Measurements from ENCODE around the gene GRM1. TPM values are rescaled to one million over a fixed set of nuclear protein-coding genes. Genes with fewer than 3 reads are reported as not detected.

The GRM1 gene
- total and polyA plus RNA-seq, 9 of the 15 experiments (the other 6 are each of a cell fraction or from before 2014, with no cell fraction given) = not detected

DNA sequence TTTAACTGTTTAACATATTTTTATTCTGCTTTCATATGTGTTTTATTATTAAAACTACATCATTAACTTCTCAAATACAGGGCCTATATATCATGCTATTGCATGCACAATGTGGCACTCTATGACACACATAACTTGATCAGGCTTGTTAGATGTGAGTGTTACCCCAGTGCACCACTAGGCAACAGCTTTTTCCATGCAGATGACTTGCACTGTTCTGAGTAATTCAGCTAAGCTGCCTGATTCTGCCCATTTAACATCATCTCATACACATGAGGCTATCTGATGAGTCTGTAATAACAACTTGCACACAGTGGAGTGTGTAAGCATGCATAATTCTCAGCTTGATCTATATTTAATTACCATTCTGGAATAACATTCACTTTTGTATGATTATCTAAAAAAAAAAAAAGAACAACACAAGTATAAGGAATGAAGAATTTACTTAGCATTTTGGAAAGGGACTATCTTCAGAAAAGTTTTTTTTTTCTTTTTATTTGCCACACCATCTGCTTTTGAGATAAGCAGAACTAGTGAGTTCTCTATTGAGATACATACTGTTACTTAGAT, 83.1 kb downstream of the GRM1 start:
- FAIRE-seq = no peak
- H3K9ac ChIP-seq (ENCODE audit: insufficient read depth in 1 of 2, low read depth in 2 of 2, low read length in 2 of 2) = no peak overlapping the region
- POLR2A ChIA-PET = no interaction called here
- in situ Hi-C loops (cut with MboI) = no loop called here
- H3K36me3 ChIP-seq (ENCODE audit: control insufficient read depth, insufficient read depth, low read length) = no peaks in the 10 kb centered on the region
- H3K9me1 ChIP-seq (ENCODE audit: control insufficient read depth, insufficient read depth, low read length) = no peaks in the 10 kb centered on the region
- no peaks in the 10 kb centered on the region for H3K79me2 ChIP-seq (ENCODE audit: control insufficient read depth, insufficient read depth, low read length)
- H3K9me3 ChIP-seq (replicated peaks; ENCODE audit: control insufficient read depth, insufficient read depth, low read depth, low read length) = no peaks in the 10 kb centered on the region
- H3K27me3 ChIP-seq (ENCODE audit: control insufficient read depth in 2 of 2, insufficient read depth in 2 of 2, low read length in 2 of 2) = no peaks in the 10 kb centered on the region
- H3K4me2 ChIP-seq (ENCODE audit: insufficient read depth, low read length) = no peak overlapping the region
- no peak overlapping the region for H3K27ac ChIP-seq (ENCODE audit: extremely low read depth, low read depth, low read length)
- H2AFZ ChIP-seq (ENCODE audit: low read depth, low read length) = no peak overlapping the region
- no peaks in the 10 kb centered on the region for H4K20me1 ChIP-seq (replicated peaks; ENCODE audit: control insufficient read depth, insufficient read depth, low read length)
- intact Hi-C loops (cut with micrococcal nuclease) = no loop called here
- TF ChIP-seq ZKSCAN3 (CRISPR knock-in tag; IDR thresholded peaks at IDR 0.05) (no peak), ELF1 (tag; IDR thresholded peaks at IDR 0.05) (no peak), ZBTB1 (CRISPR knock-in tag; IDR thresholded peaks at IDR 0.05; ENCODE audit: borderline replicate concordance, low read depth) (no peak), RBM22 (IDR thresholded peaks at IDR 0.05; ENCODE audit: low read depth, low read length, poor library complexity, severe bottlenecking) (no peak), CREBBP (IDR thresholded peaks at IDR 0.05; ENCODE audit: low read depth, low read length) (no peak), ZNF239 (CRISPR knock-in tag; IDR thresholded peaks at IDR 0.05) (no peak), CREM (IDR thresholded peaks at IDR 0.05; ENCODE audit: low read depth) (no peak), HIVEP1 (CRISPR knock-in tag; IDR thresholded peaks at IDR 0.05) (no peak), DDX20 (tag; IDR thresholded peaks at IDR 0.05; ENCODE audit: low read depth) (no peak), ZNF384 (IDR thresholded peaks at IDR 0.05; ENCODE audit: low read depth, low read length) (no peak), KAT2B (IDR thresholded peaks at IDR 0.05; ENCODE audit: low read depth, low read length) (no peak), GATA2 (CRISPR knock-in tag; IDR thresholded peaks at IDR 0.05) (no peak), TAF9B (IDR thresholded peaks at IDR 0.05; ENCODE audit: partially characterized antibody) (no peak), NFXL1 (CRISPR knock-in tag; IDR thresholded peaks at IDR 0.05) (no peak), CBFA2T2 (conservative IDR thresholded peaks at IDR 0.05) (no peak)
- no TSS peak for BruUV-seq (replicated peaks)
- H3K4me3 ChIP-seq = no peak overlapping the region
- no peaks in the 10 kb centered on the region for H3K4me1 ChIP-seq (replicated peaks in 1 of 2; ENCODE audit: control insufficient read depth in 2 of 2, insufficient read depth in 2 of 2, low read length in 2 of 2)
- CTCF ChIA-PET (ENCODE audit: low intra/inter-chr PET ratio) = no interaction called here
- no peak for DNase-seq (ENCODE audit: extremely low read depth in 1 of 4, low spot score in 3 of 4)
- ATAC-seq = no peak
